GM13977 (cell line): ENCODE results near the gene ADGRF1.
"Not testable (repeated sequence)": the region's sequence is repeated elsewhere in the genome, so short reads cannot be mapped to it uniquely, and the experiment has no call there.

Experiments
- DNase-seq: peaks from one replicate; pipeline ENCODE4 v3.0.0; 2012; ENCODE audit warnings: low spot score
- CTCF ChIP-seq: IDR thresholded peaks from 2 replicates; pipeline ENCODE4 v1.5.1; 2012; ENCODE audit warnings: mild to moderate bottlenecking, control low read depth; ENCODE audit not compliant: insufficient read depth; ENCODE audit errors: extremely low read depth, missing control alignments
- in situ Hi-C: fragments of 300-500 bp; cut with MboI; formaldehyde crosslinking; loops from one replicate; pipeline ENCODE4 v1.12.0; 2022; ENCODE audit warnings: low sequenced_read_pairs, low pct_unique_long_range_greater_than_20kb, mixed read lengths, inconsistent platforms; ENCODE audit not compliant: unreplicated experiment

The ADGRF1 gene

GRCh38 chr6:47061309-47062300, 19.5 kb upstream of the ADGRF1 start:
- DNase-seq = no peak
- no peak for TF ChIP-seq CTCF

GRCh38 chr6:47059216-47059885, 17.2 kb upstream of the ADGRF1 start:
- in situ Hi-C loops = no loop called here
- TF ChIP-seq CTCF = no peak
- no peak for DNase-seq

More at GRCh38 chr6:47061309-47062300, 19.5 kb upstream of the ADGRF1 start:
- in situ Hi-C loops = no loop called here

- DNase-seq = no peak
- TF ChIP-seq CTCF = no peak
- in situ Hi-C loops = no loop called here
These were observed 15.9 kb upstream of the ADGRF1 start for GRCh38 chr6:47057830-47058540.

GRCh38 chr6:47056832-47057231, 14.7 kb upstream of the ADGRF1 start:
- in situ Hi-C loops = no loop called here
- DNase-seq = no peak
- no peak for TF ChIP-seq CTCF

- DNase-seq, in situ Hi-C loops: not testable (repeated sequence)
These were observed 12.2 kb upstream of the ADGRF1 start for GRCh38 chr6:47054302-47054701.

GRCh38 chr6:47048638-47049037, 6.5 kb upstream of the ADGRF1 start:
- TF ChIP-seq CTCF = no peak
- no peak for DNase-seq
- in situ Hi-C loops = no loop called here
